ENCODE data around the gene MELK. TPM values are rescaled to one million over a fixed set of nuclear protein-coding genes. Genes with fewer than 3 reads are reported as not detected.

MELK gene
- total and polyA plus RNA-seq, 3 donors from 2014 or later, result 15.2 to 19.2 (median 18.8) TPM

DNA sequence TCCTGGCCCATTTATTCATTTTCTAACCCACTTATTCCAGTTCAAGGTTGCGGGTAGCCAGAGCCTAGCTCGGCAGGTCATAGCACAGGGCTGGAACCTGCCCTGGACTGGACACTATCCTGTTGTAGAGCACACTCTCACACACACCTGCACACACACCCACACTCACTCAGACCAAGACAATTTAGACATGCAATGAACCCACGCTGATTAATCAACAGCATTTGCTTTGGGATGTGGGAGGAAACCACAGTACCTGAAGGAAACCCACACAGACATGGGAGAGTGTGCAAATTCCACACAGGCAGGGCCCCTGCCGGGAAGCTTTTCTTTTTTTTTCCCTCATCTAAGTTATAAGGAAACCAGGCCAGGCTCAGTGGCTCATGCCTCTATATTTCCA lies 34.8 kb upstream of the MELK start:
- H3K4me1 ChIP-seq, result no peaks in the 10 kb centered on the region
- H3K9me3 ChIP-seq, result no peaks in the 10 kb centered on the region
- no peak overlapping the region for H3K4me3 ChIP-seq
- TF ChIP-seq, protein P1, sequence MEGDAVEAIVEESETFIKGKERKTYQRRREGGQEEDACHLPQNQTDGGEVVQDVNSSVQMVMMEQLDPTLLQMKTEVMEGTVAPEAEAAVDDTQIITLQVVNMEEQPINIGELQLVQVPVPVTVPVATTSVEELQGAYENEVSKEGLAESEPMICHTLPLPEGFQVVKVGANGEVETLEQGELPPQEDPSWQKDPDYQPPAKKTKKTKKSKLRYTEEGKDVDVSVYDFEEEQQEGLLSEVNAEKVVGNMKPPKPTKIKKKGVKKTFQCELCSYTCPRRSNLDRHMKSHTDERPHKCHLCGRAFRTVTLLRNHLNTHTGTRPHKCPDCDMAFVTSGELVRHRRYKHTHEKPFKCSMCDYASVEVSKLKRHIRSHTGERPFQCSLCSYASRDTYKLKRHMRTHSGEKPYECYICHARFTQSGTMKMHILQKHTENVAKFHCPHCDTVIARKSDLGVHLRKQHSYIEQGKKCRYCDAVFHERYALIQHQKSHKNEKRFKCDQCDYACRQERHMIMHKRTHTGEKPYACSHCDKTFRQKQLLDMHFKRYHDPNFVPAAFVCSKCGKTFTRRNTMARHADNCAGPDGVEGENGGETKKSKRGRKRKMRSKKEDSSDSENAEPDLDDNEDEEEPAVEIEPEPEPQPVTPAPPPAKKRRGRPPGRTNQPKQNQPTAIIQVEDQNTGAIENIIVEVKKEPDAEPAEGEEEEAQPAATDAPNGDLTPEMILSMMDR (IDR thresholded peaks at IDR 0.05), result no peak
- TF ChIP-seq POLR2A (IDR thresholded peaks at IDR 0.05), result no peak
- intact Hi-C loops (cut with DNase I; ENCODE audit: low total_unique reads), result no loop called here
- H3K27me3 ChIP-seq, result no peaks in the 10 kb centered on the region
- WGBS, 2 donors, result 90 to 96% methylated on average over 2 to 4 of the region's 4 CpGs
- H3K36me3 ChIP-seq (ENCODE audit: low read depth, missing control alignments), result no peaks in the 10 kb centered on the region
- no peak for DNase-seq
- no peak overlapping the region for H3K27ac ChIP-seq

DNA sequence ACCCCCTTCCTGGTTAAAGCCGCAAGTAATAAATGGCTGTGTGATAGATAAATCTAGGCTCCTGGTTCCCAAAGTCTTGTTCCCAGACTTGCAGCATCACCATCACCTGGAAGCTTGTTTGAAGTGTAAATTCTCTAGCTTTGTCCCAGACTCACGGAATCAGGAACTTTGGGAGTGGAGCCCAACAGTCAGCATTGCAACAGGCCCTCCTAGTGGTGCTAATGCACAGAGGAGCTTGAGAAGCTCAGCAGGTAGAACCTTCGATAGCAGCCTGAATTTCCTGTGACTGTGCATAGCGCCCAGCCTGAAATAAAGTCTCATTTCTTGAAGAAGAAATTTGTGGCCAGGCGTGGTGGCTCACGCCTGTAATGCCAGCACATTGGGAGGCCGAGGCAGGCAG lies 30.3 kb upstream of the MELK start:
- intact Hi-C loops (cut with DNase I; ENCODE audit: low total_unique reads), result no loop called here
- no peak overlapping the region for H3K27ac ChIP-seq

DNA sequence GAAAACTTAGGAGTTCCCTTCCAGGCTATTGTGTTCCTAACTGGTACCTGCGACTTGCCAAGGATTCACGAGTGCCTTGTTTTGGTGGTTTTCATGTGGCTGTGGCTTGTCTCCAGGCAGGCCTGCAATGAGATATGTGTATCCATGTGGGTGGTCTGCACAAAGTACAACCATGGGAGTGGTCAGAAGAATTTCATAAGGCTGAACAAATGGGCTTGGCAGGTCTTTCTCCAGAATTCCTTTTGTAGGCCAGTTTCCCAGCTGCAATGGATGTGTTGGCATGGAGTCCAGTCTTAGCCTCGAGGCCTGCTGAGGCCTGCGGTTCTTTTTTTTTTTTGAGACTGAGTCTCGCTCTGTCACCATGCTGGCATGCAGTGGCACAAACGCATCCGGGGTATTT lies 28.8 kb upstream of the MELK start:
- Histone ChIP-seq H3K4me3 (no peak overlapping the region), H3K27me3 (no peaks in the 10 kb centered on the region), H3K27ac (no peak overlapping the region), H3K36me3 (ENCODE audit: low read depth, missing control alignments) (no peaks in the 10 kb centered on the region), H3K9me3 (no peaks in the 10 kb centered on the region), H3K4me1 (no peaks in the 10 kb centered on the region)
- peak; percentile 79 for DNase-seq
- intact Hi-C loops (cut with DNase I; ENCODE audit: low total_unique reads), result no loop called here
- TF ChIP-seq, protein P1 (IDR thresholded peaks at IDR 0.05), result no peak
- TF ChIP-seq POLR2A (IDR thresholded peaks at IDR 0.05), result no peak
- WGBS, 2 donors, result 56 to 71% methylated on average over 7 of the region's 7 CpGs

More for the DNA sequence above, 30.3 kb upstream of the MELK start:
- WGBS, 2 donors, result 62 to 79% methylated on average over 7 of the region's 7 CpGs
- H3K9me3 ChIP-seq, result no peaks in the 10 kb centered on the region
- TF ChIP-seq POLR2A (IDR thresholded peaks at IDR 0.05), result no peak
- TF ChIP-seq, protein P1 (IDR thresholded peaks at IDR 0.05), result no peak
- H3K4me3 ChIP-seq, result no peak overlapping the region
- H3K36me3 ChIP-seq (ENCODE audit: low read depth, missing control alignments), result no peaks in the 10 kb centered on the region
- no peak for DNase-seq
- H3K27me3 ChIP-seq, result no peaks in the 10 kb centered on the region
- H3K4me1 ChIP-seq, result no peaks in the 10 kb centered on the region

DNA sequence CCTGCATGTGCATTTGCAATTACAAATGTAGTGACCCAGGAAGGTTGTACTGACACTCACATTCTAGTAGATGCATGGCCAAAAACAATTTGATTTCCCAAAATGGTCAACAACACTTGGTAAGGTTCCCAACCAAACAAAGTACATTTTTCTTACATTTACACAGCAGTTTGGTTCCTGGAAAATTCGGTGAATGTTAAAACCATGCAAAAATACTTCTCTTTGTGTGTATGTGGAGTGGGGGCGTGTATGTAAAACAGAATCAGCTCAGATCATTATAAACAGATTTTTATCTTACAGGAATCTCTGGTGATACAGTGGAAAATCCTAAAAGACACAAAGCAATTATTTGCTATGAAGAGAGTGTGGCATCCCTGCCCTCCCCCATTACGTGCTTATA lies 25.1 kb upstream of the MELK start:
- DNase-seq, result no peak
- H3K36me3 ChIP-seq (ENCODE audit: low read depth, missing control alignments), result no peaks in the 10 kb centered on the region
- intact Hi-C loops (cut with DNase I; ENCODE audit: low total_unique reads), result no loop called here

DNA sequence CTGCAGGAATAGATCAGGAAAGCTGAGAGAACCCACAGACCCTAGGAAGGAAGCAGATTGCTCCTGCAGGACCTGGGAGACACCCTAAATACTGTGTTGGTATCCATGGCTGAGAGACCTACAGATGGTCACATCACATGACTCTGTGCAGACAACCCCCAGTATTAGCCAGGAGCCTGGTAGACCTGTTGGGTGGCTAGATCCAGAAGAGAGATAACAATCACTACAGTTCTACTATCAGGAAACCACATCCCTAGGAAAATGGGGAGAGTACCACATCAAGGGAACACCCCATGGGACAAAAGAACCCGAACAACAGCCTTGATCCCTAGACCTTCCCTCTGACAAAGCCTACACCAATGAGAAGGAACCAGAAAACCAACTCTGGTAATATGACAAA lies 24.2 kb upstream of the MELK start:
- Histone ChIP-seq H3K27me3 (no peaks in the 10 kb centered on the region), H3K36me3 (ENCODE audit: low read depth, missing control alignments) (no peaks in the 10 kb centered on the region), H3K27ac (no peak overlapping the region), H3K4me3 (no peak overlapping the region), H3K4me1 (no peaks in the 10 kb centered on the region), H3K9me3 (no peaks in the 10 kb centered on the region)
- no peak for DNase-seq
- WGBS, 2 donors, result 81% methylated on average over 1 of the region's 1 CpG
- intact Hi-C loops (cut with DNase I; ENCODE audit: low total_unique reads), result no loop called here
- TF ChIP-seq, protein P1 (IDR thresholded peaks at IDR 0.05), result no peak
- TF ChIP-seq POLR2A (IDR thresholded peaks at IDR 0.05), result no peak

More for the DNA sequence above, 25.1 kb upstream of the MELK start:
- WGBS, 2 donors, result 66 to 67% methylated on average over 3 of the region's 3 CpGs
- no peaks in the 10 kb centered on the region for H3K27me3 ChIP-seq
- TF ChIP-seq POLR2A (IDR thresholded peaks at IDR 0.05), result no peak
- TF ChIP-seq, protein P1 (IDR thresholded peaks at IDR 0.05), result no peak
- no peak overlapping the region for H3K4me3 ChIP-seq
- H3K9me3 ChIP-seq, result no peaks in the 10 kb centered on the region
- no peak overlapping the region for H3K27ac ChIP-seq
- no peaks in the 10 kb centered on the region for H3K4me1 ChIP-seq

Data from testis (tissue), 3 donors.